ENCODE results near the gene CYBB. TPM values are rescaled to one million over a fixed set of nuclear protein-coding genes. Genes with fewer than 3 reads are reported as not detected.

The CYBB gene
- total RNA-seq, 2 donors from 2014 or later: 0.38 to 0.39 TPM

DNA sequence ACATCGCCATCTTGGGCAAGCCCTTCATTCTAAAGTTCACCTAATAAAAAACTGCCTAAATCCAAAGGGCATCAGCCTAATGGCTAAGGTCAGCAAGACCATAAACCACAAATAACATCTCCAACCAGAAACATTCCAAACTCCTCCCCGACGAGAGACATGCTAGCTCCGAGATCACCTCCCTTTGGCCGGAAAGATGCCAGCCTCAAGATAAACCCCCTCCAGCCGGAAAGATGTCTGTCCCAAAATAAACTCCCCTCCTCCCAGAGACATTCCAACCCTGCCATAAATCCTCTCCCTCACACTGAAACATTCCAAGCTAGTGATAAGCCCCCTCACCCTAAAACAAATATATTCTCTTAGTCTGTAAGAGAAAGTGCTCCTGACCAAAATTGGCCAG lies 80.9 kb downstream of the CYBB start:
- ATAC-seq (replicated peaks in 1 of 2): no peak
- Mint-ChIP-seq H3K36me3 (ENCODE audit: insufficient read depth in 2 of 2) (no peaks in the 10 kb centered on the region), H3K27ac (no peak overlapping the region), H3K4me3 (no peak overlapping the region), H3K27me3 (ENCODE audit: low read depth) (peaks cover 42% of the 10 kb centered on the region), H3K9me3 (no peaks in the 10 kb centered on the region), H3K4me1 (ENCODE audit: low read depth) (no peaks in the 10 kb centered on the region)
- DNase-seq: no peak

DNA sequence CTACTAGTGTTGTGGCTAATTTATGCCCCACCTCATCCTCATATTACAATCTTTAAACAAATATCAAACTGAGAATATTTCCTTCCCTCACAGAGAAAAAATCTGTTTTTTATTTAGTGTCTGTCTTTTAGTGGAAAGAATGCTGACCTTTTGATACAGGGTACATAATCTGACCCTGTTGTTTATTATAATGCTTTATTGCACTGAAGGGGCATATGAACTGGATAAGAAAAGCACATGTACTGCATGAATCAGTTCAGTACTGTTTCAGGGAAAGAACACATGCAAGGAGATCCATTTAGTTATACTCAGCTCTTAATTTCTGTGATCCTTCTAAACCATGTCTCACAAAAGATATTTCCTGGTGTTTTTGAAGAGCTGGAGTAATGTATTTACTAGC lies 83.0 kb downstream of the CYBB start:
- Mint-ChIP-seq H3K9me3 (peaks cover 1 to 3% of the 10 kb centered on the region in 2 donors), H3K36me3 (ENCODE audit: insufficient read depth in 2 of 2) (peaks cover 0 to 4% of the 10 kb centered on the region in 2 donors), H3K4me1 (ENCODE audit: low read depth) (peaks cover 7% of the 10 kb centered on the region), H3K4me3 (no peak overlapping the region), H3K27ac (no peak overlapping the region), H3K27me3 (ENCODE audit: low read depth) (peaks cover 37% of the 10 kb centered on the region)
- DNase-seq: no peak
- ATAC-seq (replicated peaks in 1 of 2): no peak

Other genes starting within 250 kb of the CYBB start
- under 1 TPM; 0.02 to 0.07 TPM for gene LANCL3, start 208.4 kb upstream of the CYBB start, total RNA-seq
- gene XK, start 94.3 kb upstream of the CYBB start, total RNA-seq: not detected
- 10 to 100 TPM; 21.5 to 28.9 TPM for gene DYNLT3, start 67.5 kb downstream of the CYBB start, total RNA-seq
- not detected for gene SYTL5, start 226.5 kb downstream of the CYBB start, total RNA-seq

All from activated T-cell treated with anti-CD3 and anti-CD28 coated beads, Interleukin-2, amount 50 U/mL, for 72 hours (primary cell).